ENCODE results near the gene TM4SF1.

GRCh38 chr3:149421764-149422163, 44.3 kb upstream of the TM4SF1 start:
- TF ChIP-seq CTCF (IDR thresholded peaks at IDR 0.05) (no peak), POLR2AphosphoS5 (IDR thresholded peaks at IDR 0.05; ENCODE audit: low read depth, low read length) (no peak), SIN3A (IDR thresholded peaks at IDR 0.05; ENCODE audit: borderline replicate concordance, insufficient read depth, low read depth, low read length) (no peak), TCF7L2 (IDR thresholded peaks at IDR 0.05; ENCODE audit: low read depth, low read length) (no peak)

All from Panc1 (cell line).